Liver (tissue), 9 donors: ENCODE data around the gene HCRT. TPM values are rescaled to one million over a fixed set of nuclear protein-coding genes. Genes with fewer than 3 reads are reported as not detected.
A peak's percentile ranks its signal among the peaks of the same experiment; 100 is the strongest.

Source experiments
- DNase-seq: peaks from one replicate; pipeline ENCODE4 v3.0.0-alpha.2; 2017; ENCODE audit warnings: low spot score
- H3K27ac ChIP-seq, 2 donors: one replicate each; pipeline ENCODE4 v1.7.0; 2013; ENCODE audit warnings: inconsistent platforms in 2 of 2, low read length in 2 of 2, control low read depth in 1 of 2, low read depth in 1 of 2, mild to moderate bottlenecking in 1 of 2
- H3K27me3 ChIP-seq, 4 donors: one replicate each; pipeline versions ENCODE4 v1.6.1 to v1.7.0; 2013; ENCODE audit warnings: low read length in 3 of 4, inconsistent platforms in 1 of 4, mild to moderate bottlenecking in 1 of 4, moderate library complexity in 1 of 4; ENCODE audit not compliant: control insufficient read depth in 4 of 4, insufficient read depth in 4 of 4
- H3K36me3 ChIP-seq, 4 donors: one replicate each; pipeline versions ENCODE4 v1.6.1 to v1.7.0; 2013; ENCODE audit warnings: low read length in 3 of 4, mild to moderate bottlenecking in 3 of 4, low read depth in 1 of 4, moderate library complexity in 1 of 4; ENCODE audit not compliant: control insufficient read depth in 4 of 4, insufficient read depth in 3 of 4
- H3K4me1 ChIP-seq, 4 donors: one replicate each; pipeline versions ENCODE4 v1.6.1 to v1.7.0; 2013; ENCODE audit warnings: low read length in 3 of 4, mild to moderate bottlenecking in 3 of 4, moderate library complexity in 1 of 4; ENCODE audit not compliant: control insufficient read depth in 4 of 4, insufficient read depth in 4 of 4
- H3K4me3 ChIP-seq, 3 donors: one replicate each; pipeline versions ENCODE4 v1.6.1 to v1.7.0; 2013; ENCODE audit warnings: low read length in 3 of 3, control low read depth in 1 of 3, low read depth in 1 of 3, mild to moderate bottlenecking in 1 of 3
- H3K9ac ChIP-seq, 2 donors: one replicate each; pipeline ENCODE4 v1.7.0; 2013; ENCODE audit warnings: low read length in 2 of 2, mild to moderate bottlenecking in 2 of 2, moderate library complexity in 2 of 2, control low read depth in 1 of 2, low read depth in 1 of 2
- H3K9me3 ChIP-seq, 4 donors: one replicate each; pipeline versions ENCODE4 v1.6.1 to v1.7.0; 2013; ENCODE audit warnings: low read length in 3 of 4; ENCODE audit not compliant: control insufficient read depth in 4 of 4
- EGR1 ChIP-seq, 2 donors: IDR thresholded peaks; 2 replicates each; pipeline ENCODE4 v1.6.1; 2016 to 2018; ENCODE audit warnings: antibody characterized with exemption in 2 of 2, low read depth in 2 of 2
- FOXA1 ChIP-seq: IDR thresholded peaks from 2 replicates; pipeline ENCODE4 v1.6.1; 2016; ENCODE audit warnings: antibody characterized with exemption
- FOXA2 ChIP-seq: IDR thresholded peaks from 2 replicates; pipeline ENCODE4 v1.6.1; 2016; ENCODE audit warnings: antibody characterized with exemption
- GABPA ChIP-seq, 2 donors: IDR thresholded peaks in 1 of 2; conservative IDR thresholded peaks in 1 of 2; 2 replicates each; pipeline ENCODE4 v1.6.1; 2016; ENCODE audit warnings: antibody characterized with exemption in 2 of 2, mild to moderate bottlenecking in 1 of 2, moderate library complexity in 1 of 2
- HNF4A ChIP-seq, 2 donors: conservative IDR thresholded peaks; 2 replicates each; pipeline ENCODE4 v1.6.1; 2016; ENCODE audit warnings: antibody characterized with exemption in 2 of 2, mild to moderate bottlenecking in 2 of 2
- HNF4G ChIP-seq: IDR thresholded peaks from 2 replicates; pipeline ENCODE4 v1.6.1; 2016; ENCODE audit warnings: antibody characterized with exemption
- JUND ChIP-seq, 2 donors: IDR thresholded peaks; 2 replicates each; pipeline ENCODE4 v1.6.1; 2016; ENCODE audit warnings: antibody characterized with exemption in 2 of 2
- NR2F2 ChIP-seq: IDR thresholded peaks from 2 replicates; pipeline ENCODE4 v1.6.1; 2016; ENCODE audit warnings: antibody characterized with exemption
- RAD21 ChIP-seq, 2 donors: IDR thresholded peaks; 2 replicates each; pipeline ENCODE4 v1.6.1; 2016; ENCODE audit warnings: antibody characterized with exemption in 2 of 2, mild to moderate bottlenecking in 2 of 2
- RXRA ChIP-seq, 2 donors: IDR thresholded peaks; 2 replicates each; pipeline ENCODE4 v1.6.1; 2017 to 2018; ENCODE audit warnings: antibody characterized with exemption in 2 of 2, mild to moderate bottlenecking in 1 of 2
- SP1 ChIP-seq: IDR thresholded peaks from 2 replicates; pipeline ENCODE4 v1.6.1; 2018; ENCODE audit warnings: antibody characterized with exemption, mild to moderate bottlenecking
- TAF1 ChIP-seq: conservative IDR thresholded peaks from 2 replicates; pipeline ENCODE4 v1.6.1; 2016; ENCODE audit warnings: antibody characterized with exemption, mild to moderate bottlenecking
- YY1 ChIP-seq: IDR thresholded peaks from 2 replicates; pipeline ENCODE4 v1.6.1; 2016; ENCODE audit warnings: antibody characterized with exemption, mild to moderate bottlenecking
- WGBS: extraction: QIAGEN DNeasy Blood & Tissue Kit; methylation state at CpG from one replicate; pipeline ENCODE4 v1.1.7; 2013; 5-methylcytosine and 5-hydroxymethylcytosine counted together
- polyA plus RNA-seq, 2 donors: library from polyadenylated mRNA; stranded (reverse) in 1 of 2; unstranded in 1 of 2; fragments of 200-250 nt in 1 of 2; fragments of >200 nt in 1 of 2; fragmentation: Nextera tagmentation in 1 of 2; extraction: Ambion mirVana in 1 of 2; gene quantifications; one replicate each; pipeline versions ENCODE4 v1.2.1 to v1.2.3, GENCODE V29; 2013 to 2015
- total RNA-seq, 2 donors: library from RNA; depleted of rRNA; stranded (reverse); fragments of >200 nt; gene quantifications; one replicate each; pipeline ENCODE4 v1.2.3, GENCODE V29; 2014
- TF ChIP-seq, protein P1 (sequence below): IDR thresholded peaks from 2 replicates; pipeline ENCODE4 v1.6.1; 2016; ENCODE audit warnings: antibody characterized with exemption, mild to moderate bottlenecking
- TF ChIP-seq, protein P2 (sequence below): IDR thresholded peaks from 2 replicates; pipeline ENCODE4 v1.6.1; 2016; ENCODE audit warnings: antibody characterized with exemption
- TF ChIP-seq, protein P3 (sequence below): IDR thresholded peaks from 2 replicates; pipeline ENCODE4 v1.6.1; 2016; ENCODE audit warnings: antibody characterized with exemption
- TF ChIP-seq, protein P4 (sequence below): fragments of 150-350 bp; IDR thresholded peaks from 2 replicates; pipeline ENCODE4 v1.5.1; 2017; ENCODE audit warnings: improper control_type of control experiment, low read depth, low read length; ENCODE audit not compliant: missing input control
- TF ChIP-seq, protein P5 (sequence below): IDR thresholded peaks from 2 replicates; pipeline ENCODE4 v1.6.1; 2016; ENCODE audit warnings: antibody characterized with exemption
- donor health status: healthy.
- donor health status: healthy.
- donor health status: healthy.
- donor health status: healthy.
- donor health status: healthy.

HCRT gene
- total and polyA plus RNA-seq, 4 donors = not detected

DNA sequence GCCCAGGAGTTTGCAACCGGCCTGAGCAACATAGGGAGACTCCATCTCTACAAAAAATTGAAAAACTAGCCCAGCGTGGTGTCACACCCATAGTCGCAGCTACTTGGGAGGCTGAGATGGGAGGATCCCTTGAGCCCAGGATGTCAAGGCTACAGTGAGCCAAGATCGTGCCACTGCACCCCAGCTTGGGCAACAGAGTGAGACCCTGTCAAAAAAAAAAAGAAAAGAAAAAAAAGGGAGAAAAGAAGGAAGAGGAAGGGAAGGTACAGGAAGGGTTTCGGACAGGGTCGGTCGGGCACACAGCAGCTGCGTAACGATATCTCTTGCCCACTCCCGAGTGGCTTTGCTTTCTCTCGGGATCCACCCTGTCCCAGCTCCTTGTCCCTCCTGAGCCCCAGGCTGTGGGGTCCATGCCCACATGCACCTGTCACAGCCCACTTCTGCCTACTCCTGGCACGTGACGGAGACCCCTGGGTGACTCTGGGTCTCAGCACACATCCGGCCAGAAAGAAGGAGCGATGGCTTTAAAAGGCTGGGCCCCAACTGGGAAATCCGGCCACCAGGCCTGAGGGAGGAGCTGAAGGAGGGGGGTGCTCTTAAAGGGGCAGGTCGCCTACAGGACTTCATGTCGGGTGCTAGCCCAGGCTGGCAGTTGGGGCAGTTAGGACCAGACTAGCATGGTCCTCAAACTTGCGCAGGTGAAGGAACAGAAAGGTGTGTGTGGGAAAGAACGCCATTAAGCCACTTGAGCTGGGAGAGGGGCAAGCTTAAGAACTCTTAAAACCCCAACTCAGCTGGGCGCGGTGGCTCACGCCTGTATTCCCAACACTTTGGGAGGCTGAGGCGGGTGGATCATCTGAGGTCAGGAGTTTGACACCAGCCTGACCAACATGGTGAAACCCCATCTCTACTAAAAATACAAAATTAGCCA is 9.0 kb upstream of the HCRT start, which contains the start of gene GHDC:
Gene GHDC (minus strand): TSS at position 526 of the 931 bp plus-strand sequence. CDS start 913 bp downstream, outside the sequence.
- WGBS = 27% methylated on average over 24 of the region's 24 CpGs
- H3K27me3 ChIP-seq = no peaks in the 10 kb centered on the region
- H3K4me1 ChIP-seq = peaks cover 4 to 12% (median 6%) of the 10 kb centered on the region in 4 donors
- H3K27ac ChIP-seq = peak within 1 kb of the TSS; percentile 67 to 70
- peak; percentile 86 for DNase-seq
- H3K4me3 ChIP-seq = peak within 1 kb of the TSS; percentile 59 to 91 (median 88)
- peak within 1 kb of the TSS; percentile 15 to 78 for H3K9ac ChIP-seq
- TF ChIP-seq TAF1 = no peak
- TF ChIP-seq, protein P1, sequence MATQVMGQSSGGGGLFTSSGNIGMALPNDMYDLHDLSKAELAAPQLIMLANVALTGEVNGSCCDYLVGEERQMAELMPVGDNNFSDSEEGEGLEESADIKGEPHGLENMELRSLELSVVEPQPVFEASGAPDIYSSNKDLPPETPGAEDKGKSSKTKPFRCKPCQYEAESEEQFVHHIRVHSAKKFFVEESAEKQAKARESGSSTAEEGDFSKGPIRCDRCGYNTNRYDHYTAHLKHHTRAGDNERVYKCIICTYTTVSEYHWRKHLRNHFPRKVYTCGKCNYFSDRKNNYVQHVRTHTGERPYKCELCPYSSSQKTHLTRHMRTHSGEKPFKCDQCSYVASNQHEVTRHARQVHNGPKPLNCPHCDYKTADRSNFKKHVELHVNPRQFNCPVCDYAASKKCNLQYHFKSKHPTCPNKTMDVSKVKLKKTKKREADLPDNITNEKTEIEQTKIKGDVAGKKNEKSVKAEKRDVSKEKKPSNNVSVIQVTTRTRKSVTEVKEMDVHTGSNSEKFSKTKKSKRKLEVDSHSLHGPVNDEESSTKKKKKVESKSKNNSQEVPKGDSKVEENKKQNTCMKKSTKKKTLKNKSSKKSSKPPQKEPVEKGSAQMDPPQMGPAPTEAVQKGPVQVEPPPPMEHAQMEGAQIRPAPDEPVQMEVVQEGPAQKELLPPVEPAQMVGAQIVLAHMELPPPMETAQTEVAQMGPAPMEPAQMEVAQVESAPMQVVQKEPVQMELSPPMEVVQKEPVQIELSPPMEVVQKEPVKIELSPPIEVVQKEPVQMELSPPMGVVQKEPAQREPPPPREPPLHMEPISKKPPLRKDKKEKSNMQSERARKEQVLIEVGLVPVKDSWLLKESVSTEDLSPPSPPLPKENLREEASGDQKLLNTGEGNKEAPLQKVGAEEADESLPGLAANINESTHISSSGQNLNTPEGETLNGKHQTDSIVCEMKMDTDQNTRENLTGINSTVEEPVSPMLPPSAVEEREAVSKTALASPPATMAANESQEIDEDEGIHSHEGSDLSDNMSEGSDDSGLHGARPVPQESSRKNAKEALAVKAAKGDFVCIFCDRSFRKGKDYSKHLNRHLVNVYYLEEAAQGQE = no peak
- no peak for TF ChIP-seq HNF4G
- TF ChIP-seq, protein P2, sequence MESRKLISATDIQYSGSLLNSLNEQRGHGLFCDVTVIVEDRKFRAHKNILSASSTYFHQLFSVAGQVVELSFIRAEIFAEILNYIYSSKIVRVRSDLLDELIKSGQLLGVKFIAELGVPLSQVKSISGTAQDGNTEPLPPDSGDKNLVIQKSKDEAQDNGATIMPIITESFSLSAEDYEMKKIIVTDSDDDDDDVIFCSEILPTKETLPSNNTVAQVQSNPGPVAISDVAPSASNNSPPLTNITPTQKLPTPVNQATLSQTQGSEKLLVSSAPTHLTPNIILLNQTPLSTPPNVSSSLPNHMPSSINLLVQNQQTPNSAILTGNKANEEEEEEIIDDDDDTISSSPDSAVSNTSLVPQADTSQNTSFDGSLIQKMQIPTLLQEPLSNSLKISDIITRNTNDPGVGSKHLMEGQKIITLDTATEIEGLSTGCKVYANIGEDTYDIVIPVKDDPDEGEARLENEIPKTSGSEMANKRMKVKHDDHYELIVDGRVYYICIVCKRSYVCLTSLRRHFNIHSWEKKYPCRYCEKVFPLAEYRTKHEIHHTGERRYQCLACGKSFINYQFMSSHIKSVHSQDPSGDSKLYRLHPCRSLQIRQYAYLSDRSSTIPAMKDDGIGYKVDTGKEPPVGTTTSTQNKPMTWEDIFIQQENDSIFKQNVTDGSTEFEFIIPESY = no peak
- peak; percentile 84 for TF ChIP-seq SP1
- TF ChIP-seq, protein P3, sequence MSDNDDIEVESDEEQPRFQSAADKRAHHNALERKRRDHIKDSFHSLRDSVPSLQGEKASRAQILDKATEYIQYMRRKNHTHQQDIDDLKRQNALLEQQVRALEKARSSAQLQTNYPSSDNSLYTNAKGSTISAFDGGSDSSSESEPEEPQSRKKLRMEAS = peak; percentile 100
- TF ChIP-seq, protein P4, sequence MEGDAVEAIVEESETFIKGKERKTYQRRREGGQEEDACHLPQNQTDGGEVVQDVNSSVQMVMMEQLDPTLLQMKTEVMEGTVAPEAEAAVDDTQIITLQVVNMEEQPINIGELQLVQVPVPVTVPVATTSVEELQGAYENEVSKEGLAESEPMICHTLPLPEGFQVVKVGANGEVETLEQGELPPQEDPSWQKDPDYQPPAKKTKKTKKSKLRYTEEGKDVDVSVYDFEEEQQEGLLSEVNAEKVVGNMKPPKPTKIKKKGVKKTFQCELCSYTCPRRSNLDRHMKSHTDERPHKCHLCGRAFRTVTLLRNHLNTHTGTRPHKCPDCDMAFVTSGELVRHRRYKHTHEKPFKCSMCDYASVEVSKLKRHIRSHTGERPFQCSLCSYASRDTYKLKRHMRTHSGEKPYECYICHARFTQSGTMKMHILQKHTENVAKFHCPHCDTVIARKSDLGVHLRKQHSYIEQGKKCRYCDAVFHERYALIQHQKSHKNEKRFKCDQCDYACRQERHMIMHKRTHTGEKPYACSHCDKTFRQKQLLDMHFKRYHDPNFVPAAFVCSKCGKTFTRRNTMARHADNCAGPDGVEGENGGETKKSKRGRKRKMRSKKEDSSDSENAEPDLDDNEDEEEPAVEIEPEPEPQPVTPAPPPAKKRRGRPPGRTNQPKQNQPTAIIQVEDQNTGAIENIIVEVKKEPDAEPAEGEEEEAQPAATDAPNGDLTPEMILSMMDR = no peak
- TF ChIP-seq HNF4A (conservative IDR thresholded peaks at IDR 0.05) = no peak
- peak; percentile 63 for TF ChIP-seq NR2F2
- TF ChIP-seq JUND (IDR thresholded peaks at IDR 0.05) = no peak
- TF ChIP-seq FOXA2 = no peak
- TF ChIP-seq FOXA1 = no peak
- TF ChIP-seq YY1 = peak; percentile 21
- peak in 1 of 2 donors; percentile 89 for TF ChIP-seq GABPA (IDR thresholded peaks at IDR 0.05 in 1 of 2, conservative IDR thresholded peaks at IDR 0.05 in 1 of 2)
- TF ChIP-seq, protein P5, sequence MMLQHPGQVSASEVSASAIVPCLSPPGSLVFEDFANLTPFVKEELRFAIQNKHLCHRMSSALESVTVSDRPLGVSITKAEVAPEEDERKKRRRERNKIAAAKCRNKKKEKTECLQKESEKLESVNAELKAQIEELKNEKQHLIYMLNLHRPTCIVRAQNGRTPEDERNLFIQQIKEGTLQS = no peak
- peak; percentile 34 to 43 for TF ChIP-seq RXRA (IDR thresholded peaks at IDR 0.05)
- peak in 1 of 2 donors; percentile 73 for TF ChIP-seq EGR1 (IDR thresholded peaks at IDR 0.05; ENCODE audit: low read depth in 2 of 2)
- peak; percentile 23 to 57 for TF ChIP-seq RAD21 (IDR thresholded peaks at IDR 0.05)
- no peaks in the 10 kb centered on the region for H3K9me3 ChIP-seq
- no peaks in the 10 kb centered on the region for H3K36me3 ChIP-seq
